Calu3 (cell line): ENCODE measurements around the gene HECW1. TPM values are rescaled to one million over a fixed set of nuclear protein-coding genes. Genes with fewer than 3 reads are reported as not detected.
"Not testable (repeated sequence)": the region's sequence is repeated elsewhere in the genome, so short reads cannot be mapped to it uniquely, and the experiment has no call there.

ENCODE experiments used
- BruUV-seq: library from RNA; stranded (reverse); fragments of 400-500 nt; replicated peaks from 2 replicates; lab custom pipeline; 2021; lab: Mats Ljungman, UMichigan
- CTCF ChIA-PET: fragments of 300-600 bp; sonication (Branson Sonifier 250); formaldehyde crosslinking; loops from one replicate; lab custom pipeline; 2022; ENCODE audit warnings: antibody characterized with exemption; lab: Charles Lee
- DNase-seq: peaks from one replicate; pipeline ENCODE4 v3.0.0; 2022
- H3K27ac Mint-ChIP-seq: one replicate; pipeline ENCODE4 v1.8.0; 2022; ENCODE audit warnings: mixed read lengths; ENCODE audit not compliant: unreplicated experiment
- H3K27me3 Mint-ChIP-seq: one replicate; pipeline ENCODE4 v1.8.0; 2022; ENCODE audit warnings: mixed read lengths; ENCODE audit not compliant: unreplicated experiment
- H3K36me3 Mint-ChIP-seq: one replicate; pipeline ENCODE4 v1.8.0; 2022; ENCODE audit warnings: mild to moderate bottlenecking, moderate library complexity, mixed read lengths; ENCODE audit not compliant: insufficient read depth, unreplicated experiment
- H3K4me1 Mint-ChIP-seq: one replicate; pipeline ENCODE4 v1.8.0; 2022; ENCODE audit warnings: mild to moderate bottlenecking, low read depth, mixed read lengths; ENCODE audit not compliant: unreplicated experiment
- H3K4me3 Mint-ChIP-seq: one replicate; pipeline ENCODE4 v1.8.0; 2022; ENCODE audit warnings: mild to moderate bottlenecking, low read depth, moderate library complexity, mixed read lengths; ENCODE audit not compliant: unreplicated experiment
- H3K9me3 Mint-ChIP-seq: one replicate; pipeline ENCODE4 v1.8.0; 2022; ENCODE audit warnings: low read depth, mixed read lengths; ENCODE audit not compliant: unreplicated experiment
- CTCF ChIP-seq: fragments of 200-600 bp; IDR thresholded peaks from one replicate; pipeline ENCODE4 v1.8.0; 2022; ENCODE audit warnings: antibody characterized with exemption; ENCODE audit not compliant: unreplicated experiment
- intact Hi-C: fragments of 100-400 bp; cut with micrococcal nuclease; formaldehyde crosslinking; loops from one replicate; pipeline ENCODE4 v1.10.0; 2022; ENCODE audit not compliant: unreplicated experiment
- total RNA-seq: library from RNA; stranded (reverse); gene quantifications from 2 replicates; pipeline ENCODE4 v1.2.3, GENCODE V29; 2022

HECW1 gene
- total RNA-seq, 1 experiment from 2014 or later = 0.33 TPM

- CTCF ChIA-PET = interaction anchor here (0.6 kb wide), 1 partner anchor 67 kb away, joined by 3 read pairs; no protein-coding TSS in a partner anchor
- Mint-ChIP-seq H3K9me3 (no peaks in the 10 kb centered on the region), H3K4me3 (no peak overlapping the region), H3K36me3 (no peaks in the 10 kb centered on the region), H3K27ac (no peak overlapping the region), H3K4me1 (no peaks in the 10 kb centered on the region), H3K27me3 (no peaks in the 10 kb centered on the region)
- DNase-seq = no peak
- no peak for TF ChIP-seq CTCF
- no TSS peak for BruUV-seq
- intact Hi-C loops = no loop called here
Measured at GRCh38 chr7:43569424-43569823, 457.0 kb downstream of the HECW1 start.

- no peaks in the 10 kb centered on the region for H3K4me1 Mint-ChIP-seq
- BruUV-seq = no TSS peak
- H3K9me3 Mint-ChIP-seq = no peaks in the 10 kb centered on the region
- DNase-seq = no peak
- no peaks in the 10 kb centered on the region for H3K36me3 Mint-ChIP-seq
- intact Hi-C loops = no loop called here
- no peak overlapping the region for H3K4me3 Mint-ChIP-seq
- no peaks in the 10 kb centered on the region for H3K27me3 Mint-ChIP-seq
- CTCF ChIA-PET = interaction anchor here (0.6 to 1.1 kb wide), 2 partner anchors 13 to 514 kb away, joined by 3 read pairs; no protein-coding TSS in a partner anchor
- no peak overlapping the region for H3K27ac Mint-ChIP-seq
- no peak for TF ChIP-seq CTCF
Measured at GRCh38 chr7:43570688-43571365, 458.4 kb downstream of the HECW1 start.

GRCh38 chr7:43572516-43573049 lies 460.1 kb downstream of the HECW1 start:
- peak; percentile 41 for DNase-seq
- no TSS peak for BruUV-seq
- Mint-ChIP-seq H3K4me1 (no peaks in the 10 kb centered on the region), H3K27ac (peak overlapping the region; percentile 55), H3K36me3 (no peaks in the 10 kb centered on the region), H3K27me3 (no peaks in the 10 kb centered on the region), H3K9me3 (no peaks in the 10 kb centered on the region), H3K4me3 (no peak overlapping the region)
- intact Hi-C loops = no loop called here
- CTCF ChIA-PET = interaction anchor here (0.5 to 2.8 kb wide), 3 partner anchors 10 to 1147 kb away, joined by 3 to 28 read pairs (median 3); partner anchors contain the start of gene STK17A
- TF ChIP-seq CTCF = no peak

GRCh38 chr7:43573832-43574231 lies 461.4 kb downstream of the HECW1 start:
- intact Hi-C loops, BruUV-seq, DNase-seq, H3K9me3 Mint-ChIP-seq, H3K27ac Mint-ChIP-seq, H3K4me1 Mint-ChIP-seq, H3K27me3 Mint-ChIP-seq, H3K4me3 Mint-ChIP-seq, H3K36me3 Mint-ChIP-seq: not testable (repeated sequence)
- CTCF ChIA-PET = interaction anchor here (2.8 kb wide), 1 partner anchor 9 kb away, joined by 28 read pairs; the partner anchor contains the start of gene STK17A

GRCh38 chr7:43575506-43575905 lies 463.1 kb downstream of the HECW1 start:
- Mint-ChIP-seq H3K27ac (no peak overlapping the region), H3K36me3 (no peaks in the 10 kb centered on the region), H3K4me1 (no peaks in the 10 kb centered on the region), H3K27me3 (no peaks in the 10 kb centered on the region), H3K4me3 (no peak overlapping the region), H3K9me3 (no peaks in the 10 kb centered on the region)
- CTCF ChIA-PET = no interaction called here
- no peak for DNase-seq
- intact Hi-C loops = no loop called here
- no TSS peak for BruUV-seq
- no peak for TF ChIP-seq CTCF
